Fibroblast of skin of right quadriceps (primary cell): ENCODE measurements around the gene RBL1.
"Not testable (repeated sequence)": the region's sequence is repeated elsewhere in the genome, so short reads cannot be mapped to it uniquely, and the experiment has no call there.

Experiments
- DNase-seq: peaks from one replicate; pipeline ENCODE4 v3.0.0-alpha.2; 2013

Gene RBL1

GRCh38 chr20:37095599-37096414 is at the start of gene RBL1:
Gene RBL1 (minus strand): TSS chr20:37095997. CDS start chr20:37095928, 69 bp downstream.
- DNase-seq: peak; percentile 92

GRCh38 chr20:37144856-37145404 is 49.1 kb upstream of the RBL1 start:
- DNase-seq: no peak

DNA sequence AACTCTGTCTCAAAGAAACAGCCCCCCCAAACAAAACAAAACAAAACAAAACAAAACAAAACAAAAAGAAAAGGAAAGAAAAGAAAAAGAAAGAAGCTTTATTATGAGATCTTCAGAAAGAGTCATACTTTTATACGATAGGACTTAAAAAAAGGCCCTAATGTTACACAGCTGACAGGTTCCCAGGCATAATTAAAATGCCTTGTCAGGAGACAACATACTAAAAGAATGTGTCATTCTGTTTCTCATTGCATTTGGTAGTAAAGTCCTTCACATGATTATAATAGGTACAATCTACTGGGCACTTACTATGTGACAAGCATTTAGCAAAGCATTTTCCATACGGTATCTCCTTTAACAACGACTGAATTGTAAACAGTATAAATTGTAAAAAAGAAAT is 46.9 kb upstream of the RBL1 start:
- DNase-seq: peak; percentile 23

DNA sequence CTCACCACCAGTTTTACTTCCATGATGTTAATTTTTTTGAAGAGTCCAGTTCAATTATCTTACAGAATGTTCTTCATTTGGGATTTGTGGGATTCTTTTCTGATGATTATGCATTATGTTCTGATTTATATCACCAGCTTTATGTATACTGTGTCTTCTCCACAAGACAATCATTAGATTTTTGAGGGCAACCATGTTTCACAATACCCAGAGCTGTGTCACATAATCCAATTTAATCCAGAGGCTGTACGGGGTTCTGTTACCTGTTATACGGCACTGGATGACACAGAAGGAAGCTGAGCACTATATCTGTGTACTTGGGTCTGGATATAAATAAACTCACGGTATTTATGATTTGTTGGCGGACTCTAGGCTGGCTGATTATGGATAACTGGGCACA is 41.8 kb upstream of the RBL1 start:
- no peak for DNase-seq

DNA sequence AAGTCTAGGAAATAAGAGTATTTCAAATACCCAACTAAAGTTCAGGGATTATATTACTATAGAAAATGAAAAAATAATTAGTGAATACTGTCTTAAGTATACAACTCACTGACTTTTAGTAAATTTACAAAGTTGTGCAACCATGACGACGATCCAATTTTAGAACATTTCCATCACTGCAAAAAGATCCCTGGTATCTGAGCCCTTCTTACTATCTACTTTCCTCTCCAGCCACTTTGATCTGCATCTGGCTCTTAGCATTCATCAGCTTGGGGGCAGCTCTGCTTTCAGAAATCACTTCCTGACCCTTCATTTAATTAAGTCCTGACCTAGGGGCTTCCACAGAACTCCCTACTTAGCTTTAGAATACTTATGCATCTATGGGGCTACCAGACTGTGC is 38.2 kb upstream of the RBL1 start:
- DNase-seq: no peak

DNA sequence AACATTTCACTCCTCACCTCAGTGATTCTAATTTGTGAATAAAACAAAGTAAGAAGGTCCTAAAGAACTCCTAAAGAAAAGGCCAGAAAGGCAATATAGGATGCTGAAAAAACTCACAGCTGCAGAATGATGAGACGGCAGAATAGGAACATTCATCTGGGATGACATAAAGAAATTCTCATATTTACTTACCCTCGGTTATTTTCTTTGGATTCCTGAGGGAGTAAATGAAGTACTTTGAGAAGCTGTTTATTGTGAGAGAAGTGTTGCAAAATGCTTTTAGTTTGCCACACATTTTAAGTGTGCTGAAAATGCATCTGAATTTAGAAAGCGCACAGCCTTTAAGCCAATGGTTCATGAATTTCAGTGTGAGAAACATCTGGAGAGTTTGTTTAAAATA is 35.7 kb upstream of the RBL1 start:
- DNase-seq: no peak

- DNase-seq: no peak
Observed at GRCh38 chr20:37128803-37129202, 33.0 kb upstream of the RBL1 start.

- not testable (repeated sequence) for DNase-seq
Observed at GRCh38 chr20:37126290-37126689, 30.5 kb upstream of the RBL1 start.

- DNase-seq: no peak
Observed at GRCh38 chr20:37123441-37123840, 27.6 kb upstream of the RBL1 start.

DNA sequence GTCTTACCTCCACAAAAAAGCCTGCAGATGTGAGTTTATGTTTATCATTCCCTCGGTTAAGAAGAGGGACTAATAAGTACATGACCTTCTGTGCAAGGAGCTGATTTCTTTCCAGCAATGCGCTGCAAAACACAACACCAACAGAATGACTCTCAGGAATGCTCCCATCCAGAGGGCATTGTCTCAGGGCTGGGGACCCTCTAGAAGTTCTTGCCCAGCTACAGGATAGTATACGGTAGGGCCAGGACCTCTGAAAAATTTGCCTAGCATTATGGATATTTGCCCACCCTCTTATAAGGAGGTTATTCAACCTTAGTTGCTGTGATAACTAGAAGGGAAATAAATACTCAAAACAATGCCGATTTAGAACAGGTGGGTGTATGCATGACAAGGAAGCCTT is 24.7 kb upstream of the RBL1 start:
- no peak for DNase-seq

DNA sequence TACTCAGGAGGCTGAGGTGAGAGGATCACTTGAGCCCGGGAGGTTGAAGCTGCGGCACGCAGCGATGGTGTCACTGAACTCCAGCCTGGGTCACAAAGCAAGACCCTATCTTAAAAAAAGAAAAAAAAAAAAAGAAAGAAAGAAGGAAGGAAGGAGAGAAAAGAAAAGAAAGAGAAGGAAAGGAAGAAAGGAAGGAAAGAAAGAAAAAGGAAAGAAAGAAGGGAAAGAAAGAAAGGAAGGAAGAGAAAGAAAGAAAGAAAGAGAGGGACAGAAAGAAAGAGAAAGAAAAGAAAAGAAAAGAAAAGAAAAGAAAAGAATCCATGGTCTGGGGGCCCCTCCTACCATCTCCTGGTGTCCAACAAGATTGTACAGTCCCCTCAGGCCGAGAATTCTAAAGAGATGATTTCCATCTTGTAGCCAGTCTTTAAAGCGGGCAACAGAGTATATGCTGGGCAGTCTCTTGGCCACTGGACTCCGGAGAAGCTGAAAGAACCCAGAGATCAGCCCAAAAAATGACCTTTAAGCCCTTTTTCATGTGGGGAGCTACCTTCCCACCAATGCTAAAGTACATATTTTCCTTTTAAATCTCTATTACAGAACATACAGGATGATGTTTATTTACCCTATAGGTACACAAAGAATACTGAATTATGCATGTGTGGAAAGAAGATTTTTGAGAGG is 23.7 kb upstream of the RBL1 start:
- DNase-seq: no peak

DNA sequence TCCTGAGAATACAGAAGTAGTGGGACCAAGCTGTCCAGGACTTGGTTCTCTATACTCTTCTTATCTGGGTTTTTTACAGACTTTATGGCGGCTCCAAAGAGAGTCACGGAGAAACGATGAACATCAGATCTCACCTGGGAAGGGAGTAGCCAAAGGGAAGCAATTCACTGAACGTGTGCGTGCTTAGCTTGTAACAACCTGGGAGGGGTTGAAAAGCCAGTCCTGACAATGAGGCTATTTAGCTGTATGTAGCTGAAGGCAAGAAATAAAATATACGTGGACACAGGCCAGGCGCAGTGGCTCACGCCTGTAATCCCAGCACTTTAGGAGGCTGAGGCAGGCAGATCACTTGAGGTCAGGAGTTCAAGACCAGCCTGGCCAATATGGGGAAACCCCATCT is 18.2 kb upstream of the RBL1 start:
- DNase-seq: no peak

DNA sequence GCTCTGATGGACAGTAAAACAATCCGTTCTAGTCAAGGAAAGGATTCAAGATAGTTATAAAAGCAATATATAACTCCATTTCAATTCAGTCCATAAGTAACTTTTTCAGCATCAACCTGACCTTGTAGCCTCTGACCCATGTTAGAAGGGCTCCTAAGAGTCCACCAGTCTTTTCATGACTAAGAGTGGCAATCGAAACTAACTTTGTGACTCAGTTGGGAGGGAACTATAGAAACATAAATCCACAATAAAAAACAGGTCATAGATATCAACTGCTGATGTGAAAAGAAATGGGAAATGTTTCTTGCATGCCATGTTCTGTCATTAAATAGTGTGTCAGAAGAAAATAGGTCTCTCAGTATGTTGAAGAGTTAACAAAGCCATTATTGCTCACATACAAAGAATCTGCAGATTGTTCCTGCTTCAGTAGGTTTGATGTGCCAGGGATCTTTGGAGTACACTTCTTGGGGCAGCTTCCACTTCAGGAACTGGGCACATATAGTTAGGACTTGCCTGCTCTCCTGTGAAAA is 16.2 kb upstream of the RBL1 start:
- DNase-seq: no peak

DNA sequence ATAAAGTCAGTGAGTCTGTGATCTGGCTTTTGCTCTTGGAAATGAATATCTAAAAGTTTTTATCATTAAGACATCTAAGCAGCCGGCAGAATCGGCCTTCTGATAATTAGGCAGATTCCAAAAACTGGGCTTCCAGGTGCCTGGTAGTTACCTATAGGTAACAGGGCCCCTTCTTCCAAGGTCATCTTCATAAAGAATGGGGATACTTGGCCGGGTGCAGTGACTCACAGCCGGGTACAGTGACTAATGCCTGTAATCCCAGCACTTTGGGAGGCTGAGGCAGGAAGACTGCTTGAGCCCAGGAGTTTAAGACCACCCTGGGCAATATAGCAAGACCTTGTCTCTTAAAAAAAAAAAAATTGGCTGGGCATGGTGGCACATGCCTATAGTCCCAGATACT is 12.9 kb upstream of the RBL1 start:
- no peak for DNase-seq

- DNase-seq: no peak
Observed at GRCh38 chr20:37102571-37102970, 6.8 kb upstream of the RBL1 start.

GRCh38 chr20:37096415-37097041 is 731 bp upstream of the RBL1 start:
- no peak for DNase-seq

DNA sequence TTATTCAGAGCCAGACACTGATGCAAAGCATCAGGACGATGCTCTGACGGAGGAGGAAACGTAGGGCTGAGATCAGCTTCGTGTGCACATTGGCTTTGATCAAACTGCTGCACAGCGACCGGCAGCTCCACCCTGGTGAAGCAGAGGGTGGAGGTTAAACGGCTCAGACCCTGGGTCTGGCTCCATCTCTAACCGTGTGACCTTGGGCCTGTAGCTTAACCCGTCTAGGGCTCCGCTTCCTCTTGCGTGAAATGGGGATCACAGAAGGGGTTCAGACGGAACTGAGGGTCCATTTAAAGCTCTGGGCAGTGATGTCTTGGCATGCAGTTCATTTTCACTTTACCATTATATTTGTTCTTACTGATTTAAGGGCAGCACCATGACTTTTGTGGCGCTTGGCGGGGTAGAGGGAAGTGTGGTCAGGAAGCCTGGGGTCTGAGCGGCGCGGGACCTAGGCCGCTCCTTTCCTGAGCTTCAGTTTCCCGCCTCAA is 644 bp downstream of the RBL1 start:
- DNase-seq: no peak

DNA sequence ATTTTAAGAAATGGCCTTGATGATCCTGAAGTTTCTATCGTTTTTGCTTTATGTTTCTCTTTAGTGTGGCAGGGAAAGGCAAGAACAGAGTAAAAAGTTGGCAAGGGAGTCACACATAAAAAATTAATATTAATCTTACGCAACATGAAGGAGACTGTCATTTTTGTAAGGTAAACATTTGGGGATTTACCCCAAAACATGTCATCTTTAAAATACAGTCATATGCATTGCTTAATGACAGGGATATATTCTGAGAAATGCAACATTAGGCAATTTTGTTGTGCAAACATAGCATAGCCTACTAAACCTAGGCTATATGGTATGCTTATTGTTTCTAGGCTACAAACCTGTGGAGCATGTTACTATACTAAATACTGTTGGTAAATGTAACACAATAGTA is 5.4 kb downstream of the RBL1 start:
- no peak for DNase-seq

GRCh38 chr20:37081717-37082289 is 14.0 kb downstream of the RBL1 start:
- DNase-seq: no peak

GRCh38 chr20:37077009-37077408 is 18.8 kb downstream of the RBL1 start:
- DNase-seq: no peak

- no peak for DNase-seq
Observed at GRCh38 chr20:37075932-37076685, 19.7 kb downstream of the RBL1 start.
